DOHH2 (cell line): ENCODE measurements around the gene PIK3AP1.

Experiments used
- H3F3A ChIP-seq: fragments of 200-600 bp; sonication (generic), shearing (Covaris generic); 2 replicates; pipeline ENCODE4 v1.6.0; 2016; ENCODE audit warnings: antibody characterized with exemption, mild to moderate bottlenecking; ENCODE audit not compliant: control insufficient read depth, insufficient read depth
- H3K27ac ChIP-seq: fragments of 200-600 bp; sonication (generic); 2 replicates; pipeline ENCODE4 v1.5.1; 2014; ENCODE audit warnings: low read depth, mild to moderate bottlenecking, low read length, moderate library complexity
- H3K27me3 ChIP-seq: fragments of 200-600 bp; sonication (generic); 2 replicates; pipeline ENCODE4 v1.6.1; 2014; ENCODE audit warnings: mild to moderate bottlenecking, low read length, mixed read lengths; ENCODE audit not compliant: control insufficient read depth
- H3K36me3 ChIP-seq: fragments of 200-600 bp; sonication (generic); 2 replicates; pipeline ENCODE4 v1.6.1; 2014; ENCODE audit warnings: mild to moderate bottlenecking, low read length, moderate library complexity, mixed read lengths; ENCODE audit not compliant: control insufficient read depth
- H3K4me1 ChIP-seq: fragments of 200-600 bp; sonication (generic); 2 replicates; pipeline ENCODE4 v1.6.1; 2014; ENCODE audit warnings: mild to moderate bottlenecking, low read length, mixed read lengths; ENCODE audit not compliant: control insufficient read depth
- H3K4me2 ChIP-seq: fragments of 200-600 bp; sonication (generic); 2 replicates; pipeline ENCODE4 v1.6.0; 2014; ENCODE audit warnings: mild to moderate bottlenecking, low read length, moderate library complexity
- H3K4me3 ChIP-seq: fragments of 200-600 bp; sonication (generic); 2 replicates; pipeline ENCODE4 v1.5.1; 2014; ENCODE audit warnings: mild to moderate bottlenecking, low read length, mixed read lengths
- H3K79me2 ChIP-seq: fragments of 200-600 bp; sonication (generic); 2 replicates; pipeline ENCODE4 v1.6.1; 2014; ENCODE audit warnings: mild to moderate bottlenecking, low read length, mixed read lengths; ENCODE audit not compliant: control insufficient read depth
- H3K9me2 ChIP-seq: fragments of 200-600 bp; sonication (generic); replicated peaks from 2 replicates; pipeline ENCODE4 v1.6.1; 2014; ENCODE audit warnings: mild to moderate bottlenecking, low read length, mixed read lengths; ENCODE audit not compliant: control insufficient read depth
- H3K9me3 ChIP-seq: fragments of 200-600 bp; sonication (generic); 2 replicates; pipeline ENCODE4 v1.6.1; 2014; ENCODE audit warnings: antibody characterized with exemption, low read length, mixed read lengths; ENCODE audit not compliant: control insufficient read depth, insufficient read depth
- H4K20me1 ChIP-seq: fragments of 200-600 bp; sonication (generic); 2 replicates; pipeline ENCODE4 v1.6.0; 2014; ENCODE audit warnings: low read depth, mild to moderate bottlenecking, antibody characterized with exemption, low read length, moderate library complexity; ENCODE audit not compliant: control insufficient read depth, insufficient read depth
- CTCF ChIP-seq: fragments of 200-600 bp; sonication (generic); IDR thresholded peaks from one replicate; pipeline ENCODE4 v1.5.1; 2014; ENCODE audit warnings: antibody characterized with exemption, mild to moderate bottlenecking, low read depth, low read length; ENCODE audit not compliant: poor library complexity, severe bottlenecking
- EZH2phosphoT487 ChIP-seq: fragments of 200-600 bp; sonication (generic); IDR thresholded peaks from 2 replicates; pipeline ENCODE4 v1.6.1; 2017; ENCODE audit warnings: borderline replicate concordance, mild to moderate bottlenecking, antibody characterized with exemption, low read length, moderate library complexity, mixed read lengths

The PIK3AP1 gene

GRCh38 chr10:96719200-96719599, 1.1 kb downstream of the PIK3AP1 start:
- H3K36me3 ChIP-seq = peaks cover 54% of the 10 kb centered on the region
- TF ChIP-seq EZH2phosphoT487 = no peak
- TF ChIP-seq CTCF = peak; percentile 47
- peak overlapping the region; percentile 97 for H3K4me2 ChIP-seq
- peak overlapping the region; percentile 98 for H3K27ac ChIP-seq
- peaks cover 67% of the 10 kb centered on the region for H3K79me2 ChIP-seq
- H4K20me1 ChIP-seq = peaks cover 3% of the 10 kb centered on the region; the same call in 1 of the 2 replicates
- H3K4me1 ChIP-seq = peaks cover 74% of the 10 kb centered on the region
- H3K4me3 ChIP-seq = peak overlapping the region; percentile 88
- peaks cover 31% of the 10 kb centered on the region for H3F3A ChIP-seq
- H3K9me3 ChIP-seq = no peaks in the 10 kb centered on the region
- H3K9me2 ChIP-seq = no peaks in the 10 kb centered on the region
- H3K27me3 ChIP-seq = no peaks in the 10 kb centered on the region

- Histone ChIP-seq H3K27ac (peak overlapping the region; percentile 98), H3K9me2 (no peaks in the 10 kb centered on the region), H3K79me2 (peaks cover 74% of the 10 kb centered on the region), H3K4me3 (peak overlapping the region; percentile 88), H3K9me3 (no peaks in the 10 kb centered on the region), H3K4me2 (peak overlapping the region; percentile 97), H3K36me3 (peaks cover 61% of the 10 kb centered on the region), H3K27me3 (no peaks in the 10 kb centered on the region), H3F3A (peaks cover 32% of the 10 kb centered on the region), H3K4me1 (peaks cover 74% of the 10 kb centered on the region), H4K20me1 (peaks cover 3% of the 10 kb centered on the region; the same call in 1 of the 2 replicates)
- TF ChIP-seq CTCF = no peak
- no peak for TF ChIP-seq EZH2phosphoT487
Measured at GRCh38 chr10:96718304-96718990, 1.9 kb downstream of the PIK3AP1 start.

GRCh38 chr10:96716390-96716789, 3.9 kb downstream of the PIK3AP1 start:
- Histone ChIP-seq H3F3A (peaks cover 40% of the 10 kb centered on the region), H3K27ac (peak overlapping the region; percentile 98), H3K4me1 (peaks cover 71% of the 10 kb centered on the region), H3K27me3 (no peaks in the 10 kb centered on the region), H3K79me2 (peaks cover 91% of the 10 kb centered on the region), H4K20me1 (peaks cover 3% of the 10 kb centered on the region; the same call in 1 of the 2 replicates), H3K4me3 (peak overlapping the region; percentile 88), H3K9me3 (no peaks in the 10 kb centered on the region), H3K4me2 (peak overlapping the region; percentile 97), H3K9me2 (no peaks in the 10 kb centered on the region), H3K36me3 (peaks cover 73% of the 10 kb centered on the region)
- TF ChIP-seq CTCF (no peak), EZH2phosphoT487 (no peak)
